PC-3 (cell line): Measurements from ENCODE around the gene SLC34A1.

Source experiments
- CTCF ChIP-seq: fragments of 300-600 bp; sonication (generic); conservative IDR thresholded peaks from 2 replicates; pipeline ENCODE4 v1.5.1; 2017; ENCODE audit warnings: antibody characterized with exemption, low read depth, mild to moderate bottlenecking, low read length
- EZH2phosphoT487 ChIP-seq: fragments of 300-600 bp; sonication (generic); IDR thresholded peaks from 2 replicates; pipeline ENCODE4 v1.6.1; 2018; ENCODE audit warnings: mild to moderate bottlenecking, antibody characterized with exemption, low read length, borderline replicate concordance

- no peak for TF ChIP-seq CTCF
- no peak for TF ChIP-seq EZH2phosphoT487
Observed at GRCh38 chr5:177389241-177390169, 5.3 kb downstream of the SLC34A1 start.
